Tibial artery (tissue), 4 donors: ENCODE data around the gene FXN.
"Not testable (repeated sequence)": the region's sequence is repeated elsewhere in the genome, so short reads cannot be mapped to it uniquely, and the experiment has no call there.

Source experiments
- DNase-seq, 2 donors: peaks; one replicate each; pipeline ENCODE4 v3.0.0-alpha.2; 2019
- H3K27ac ChIP-seq, 2 donors: fragments of 200-600 bp; sonication (generic) in 1 of 2; 1 replicate in 1 of 2; 2 replicates in 1 of 2; pipeline ENCODE4 v1.5.1; 2018 to 2019; ENCODE audit warnings: mild to moderate bottlenecking in 1 of 2
- H3K27me3 ChIP-seq, 2 donors: fragments of 200-600 bp; sonication (generic) in 1 of 2; one replicate each; pipeline versions ENCODE4 v1.5.1 to v1.6.0; 2016 to 2019
- H3K36me3 ChIP-seq, 3 donors: fragments of 200-600 bp; sonication (generic) in 2 of 3; one replicate each; pipeline ENCODE4 v1.5.1; 2016 to 2019; ENCODE audit warnings: mild to moderate bottlenecking in 2 of 3
- H3K4me1 ChIP-seq, 4 donors: fragments of 200-600 bp; sonication (generic) in 2 of 4; 1 replicate in 3 of 4; 2 replicates in 1 of 4; pipeline ENCODE4 v1.5.1; 2016 to 2019
- H3K4me3 ChIP-seq, 2 donors: fragments of 200-600 bp; sonication (generic) in 1 of 2; 1 replicate in 1 of 2; 2 replicates in 1 of 2; pipeline ENCODE4 v1.5.1; 2018 to 2019; ENCODE audit warnings: mild to moderate bottlenecking in 2 of 2
- H3K9me3 ChIP-seq, 3 donors: fragments of 200-600 bp; sonication (generic) in 1 of 3; one replicate each; pipeline ENCODE4 v1.5.1; 2016 to 2019
- CTCF ChIP-seq, 2 experiments: fragments of 200-600 bp in 1 of 2; fragments of 450-650 bp in 1 of 2; IDR thresholded peaks; one replicate each; pipeline ENCODE4 v1.5.1; 2017 to 2019; ENCODE audit warnings: antibody characterized with exemption in 2 of 2, mild to moderate bottlenecking in 1 of 2, moderate library complexity in 1 of 2
- intact Hi-C: fragments of 100-400 bp; cut with DNase I; formaldehyde crosslinking; loops from one replicate; pipeline ENCODE4 v1.15.0; 2023; ENCODE audit warnings: low total_unique reads

Gene FXN

GRCh38 chr9:69035438-69036308, at the start of gene FXN:
Gene FXN, plus strand, starts transcription at chr9:69035752. Its CDS starts 31 bp downstream, at chr9:69035783.
- no peaks in the 10 kb centered on the region for H3K9me3 ChIP-seq
- intact Hi-C loops: loop anchor here (5.0 kb wide), 1 partner anchor 157 kb away; no protein-coding TSS in a partner anchor
- no peaks in the 10 kb centered on the region for H3K36me3 ChIP-seq
- peak within 1 kb of the TSS; percentile 59 to 90 for H3K4me3 ChIP-seq
- no peaks in the 10 kb centered on the region for H3K27me3 ChIP-seq
- peaks cover 0 to 11% (median 5%) of the 10 kb centered on the region in 4 donors for H3K4me1 ChIP-seq
- peak within 1 kb of the TSS; percentile 70 to 73 for H3K27ac ChIP-seq
- TF ChIP-seq CTCF (IDR thresholded peaks at IDR 0.05): peak; percentile 92 to 99
- DNase-seq: peak; percentile 80 to 89

- H3K36me3 ChIP-seq, H3K9me3 ChIP-seq, intact Hi-C loops, H3K27me3 ChIP-seq, H3K4me1 ChIP-seq, DNase-seq, H3K4me3 ChIP-seq, H3K27ac ChIP-seq: not testable (repeated sequence)
Measured at GRCh38 chr9:68986949-68987348, 48.6 kb upstream of the FXN start.

GRCh38 chr9:68991457-68991856, 44.1 kb upstream of the FXN start:
- Histone ChIP-seq H3K9me3 (no peaks in the 10 kb centered on the region), H3K4me1 (no peaks in the 10 kb centered on the region), H3K4me3 (no peak overlapping the region), H3K27ac (no peak overlapping the region), H3K36me3 (no peaks in the 10 kb centered on the region), H3K27me3 (no peaks in the 10 kb centered on the region)
- DNase-seq: no peak
- intact Hi-C loops: no loop called here
- no peak for TF ChIP-seq CTCF (IDR thresholded peaks at IDR 0.05)

- Histone ChIP-seq H3K27me3 (no peaks in the 10 kb centered on the region), H3K27ac (no peak overlapping the region), H3K9me3 (no peaks in the 10 kb centered on the region), H3K4me1 (peaks cover 0 to 8% (median 0%) of the 10 kb centered on the region in 4 donors), H3K36me3 (no peaks in the 10 kb centered on the region), H3K4me3 (no peak overlapping the region)
- no peak for DNase-seq
- intact Hi-C loops: no loop called here
- TF ChIP-seq CTCF (IDR thresholded peaks at IDR 0.05): no peak
Measured at GRCh38 chr9:68995776-68996175, 39.8 kb upstream of the FXN start.

GRCh38 chr9:68996462-68996861, 39.1 kb upstream of the FXN start:
- Histone ChIP-seq H3K4me1 (peaks cover 0 to 8% (median 0%) of the 10 kb centered on the region in 4 donors), H3K4me3 (no peak overlapping the region), H3K9me3 (no peaks in the 10 kb centered on the region), H3K27ac (no peak overlapping the region), H3K27me3 (no peaks in the 10 kb centered on the region), H3K36me3 (no peaks in the 10 kb centered on the region)
- DNase-seq: no peak
- TF ChIP-seq CTCF (IDR thresholded peaks at IDR 0.05): no peak
- intact Hi-C loops: no loop called here

- Histone ChIP-seq H3K27ac (no peak overlapping the region), H3K4me3 (no peak overlapping the region), H3K9me3 (no peaks in the 10 kb centered on the region), H3K4me1 (peaks cover 0 to 8% (median 0%) of the 10 kb centered on the region in 4 donors), H3K27me3 (no peaks in the 10 kb centered on the region), H3K36me3 (no peaks in the 10 kb centered on the region)
- intact Hi-C loops: no loop called here
- no peak for DNase-seq
- no peak for TF ChIP-seq CTCF (IDR thresholded peaks at IDR 0.05)
Measured at GRCh38 chr9:68997666-68998065, 37.9 kb upstream of the FXN start.
